GM13976 (cell line): Measurements from ENCODE around the gene ACACB.

ENCODE experiments used
- DNase-seq: peaks from one replicate; pipeline ENCODE4 v3.0.0; 2012; ENCODE audit warnings: low spot score
- in situ Hi-C: fragments of 300-500 bp; cut with MboI; formaldehyde crosslinking; loops from one replicate; pipeline ENCODE4 v1.12.0; 2022; ENCODE audit warnings: low sequenced_read_pairs, mixed read lengths, inconsistent platforms; ENCODE audit not compliant: unreplicated experiment
- TF ChIP-seq, protein P1 (sequence below): IDR thresholded peaks from 2 replicates; pipeline ENCODE4 v1.5.1; 2012; ENCODE audit warnings: borderline replicate concordance, mild to moderate bottlenecking; ENCODE audit not compliant: insufficient read depth; ENCODE audit errors: extremely low read depth, missing control alignments, control extremely low read depth

Gene ACACB

DNA sequence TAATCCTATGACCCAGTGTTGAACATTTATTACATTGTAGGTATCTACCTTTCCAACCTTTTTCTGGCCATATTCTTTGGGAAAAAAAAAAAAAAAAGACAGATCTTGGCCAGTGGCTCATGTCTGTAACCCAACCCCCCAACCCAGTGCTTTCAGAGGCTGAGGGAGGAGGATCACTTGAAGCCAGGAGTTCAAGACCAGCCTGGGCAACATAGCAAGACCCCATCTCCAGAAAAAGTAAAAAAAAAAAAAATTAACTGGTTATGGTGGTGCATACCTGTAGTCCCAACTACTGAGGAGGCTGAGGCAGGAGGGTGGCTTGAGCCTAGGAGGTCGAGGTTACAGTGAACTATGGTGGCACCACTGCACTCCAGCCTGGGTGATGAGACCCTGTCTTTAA is 58.1 kb downstream of the ACACB start:
- TF ChIP-seq, protein P1, sequence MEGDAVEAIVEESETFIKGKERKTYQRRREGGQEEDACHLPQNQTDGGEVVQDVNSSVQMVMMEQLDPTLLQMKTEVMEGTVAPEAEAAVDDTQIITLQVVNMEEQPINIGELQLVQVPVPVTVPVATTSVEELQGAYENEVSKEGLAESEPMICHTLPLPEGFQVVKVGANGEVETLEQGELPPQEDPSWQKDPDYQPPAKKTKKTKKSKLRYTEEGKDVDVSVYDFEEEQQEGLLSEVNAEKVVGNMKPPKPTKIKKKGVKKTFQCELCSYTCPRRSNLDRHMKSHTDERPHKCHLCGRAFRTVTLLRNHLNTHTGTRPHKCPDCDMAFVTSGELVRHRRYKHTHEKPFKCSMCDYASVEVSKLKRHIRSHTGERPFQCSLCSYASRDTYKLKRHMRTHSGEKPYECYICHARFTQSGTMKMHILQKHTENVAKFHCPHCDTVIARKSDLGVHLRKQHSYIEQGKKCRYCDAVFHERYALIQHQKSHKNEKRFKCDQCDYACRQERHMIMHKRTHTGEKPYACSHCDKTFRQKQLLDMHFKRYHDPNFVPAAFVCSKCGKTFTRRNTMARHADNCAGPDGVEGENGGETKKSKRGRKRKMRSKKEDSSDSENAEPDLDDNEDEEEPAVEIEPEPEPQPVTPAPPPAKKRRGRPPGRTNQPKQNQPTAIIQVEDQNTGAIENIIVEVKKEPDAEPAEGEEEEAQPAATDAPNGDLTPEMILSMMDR, result no peak
- in situ Hi-C loops, result no loop called here
- DNase-seq, result no peak

DNA sequence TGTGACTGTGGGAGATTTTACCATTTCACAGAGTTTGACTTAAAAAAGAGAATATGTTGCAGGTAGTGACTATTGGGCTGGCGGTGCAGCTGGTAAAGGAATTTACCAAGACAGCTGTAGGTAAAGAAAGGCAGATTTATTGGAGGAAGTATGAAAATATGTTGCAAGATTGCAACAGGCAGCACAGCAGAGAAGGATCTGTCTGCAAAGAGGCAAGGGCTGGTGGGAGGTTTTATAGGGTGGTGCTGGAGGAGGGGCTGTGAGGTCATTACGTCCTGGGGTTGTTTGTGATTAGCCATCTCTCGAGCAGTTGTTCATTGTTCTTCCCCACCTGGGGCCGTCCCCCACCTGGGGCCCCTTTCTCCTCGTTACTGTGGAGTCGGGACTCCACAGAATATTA is 62.1 kb downstream of the ACACB start:
- TF ChIP-seq, protein P1, result no peak
- in situ Hi-C loops, result no loop called here
- DNase-seq, result no peak

DNA sequence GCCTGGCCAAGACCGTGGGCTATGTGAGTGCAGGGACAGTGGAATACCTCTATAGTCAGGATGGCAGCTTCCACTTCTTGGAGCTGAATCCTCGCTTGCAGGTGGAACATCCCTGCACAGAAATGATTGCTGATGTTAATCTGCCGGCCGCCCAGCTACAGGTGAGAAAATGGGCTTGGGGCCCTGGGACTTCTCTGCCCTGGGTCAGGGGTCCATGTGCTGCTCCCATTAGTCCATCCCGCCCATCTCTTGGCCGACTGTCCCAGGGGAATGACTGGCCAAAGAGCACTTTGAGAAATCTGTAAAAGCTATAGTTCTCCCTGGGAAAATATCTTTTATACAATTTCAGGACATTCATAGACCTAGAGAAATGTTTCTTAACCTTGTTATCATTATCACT is 63.5 kb downstream of the ACACB start:
- DNase-seq, result no peak
- in situ Hi-C loops, result no loop called here
- TF ChIP-seq, protein P1, result no peak

DNA sequence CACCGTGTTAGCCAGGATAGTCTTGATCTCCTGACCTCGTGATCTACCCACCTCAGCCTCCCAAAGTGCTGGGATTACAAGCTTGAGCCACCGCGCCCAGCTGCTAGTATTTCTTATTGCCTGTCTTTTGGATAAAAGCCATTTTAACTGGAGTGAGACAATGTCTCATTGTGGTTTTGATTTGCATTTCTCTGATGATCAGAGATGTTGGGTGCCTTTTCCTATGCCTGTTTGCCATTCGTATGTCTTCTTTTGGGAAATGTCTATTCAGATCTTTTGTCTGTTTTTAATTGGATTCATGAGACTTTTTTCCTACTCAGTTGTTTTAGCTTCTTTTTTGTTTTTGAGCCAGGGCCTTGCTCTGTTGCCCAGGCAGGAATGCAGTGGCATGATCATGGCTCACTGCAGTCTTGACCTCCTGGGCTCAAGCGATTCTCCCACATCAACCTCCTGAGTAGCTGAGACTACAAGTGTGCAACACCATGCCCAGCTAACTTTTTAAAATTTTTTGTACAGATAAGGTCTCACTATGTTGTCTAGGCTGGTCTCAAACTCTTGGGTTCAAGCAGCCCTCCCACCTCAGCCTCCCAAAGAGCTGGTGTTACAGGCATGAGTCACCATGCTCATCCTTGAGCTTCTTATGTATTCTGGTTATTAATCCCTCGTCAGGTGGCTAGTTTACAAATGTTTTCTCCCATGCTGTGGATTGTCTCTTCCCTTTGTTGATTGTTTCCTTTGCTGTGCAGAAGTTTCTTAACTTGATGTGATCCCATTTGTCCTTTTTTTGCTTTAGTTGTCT is 65.9 kb downstream of the ACACB start:
- TF ChIP-seq, protein P1, result no peak
- no peak for DNase-seq
- in situ Hi-C loops, result no loop called here

DNA sequence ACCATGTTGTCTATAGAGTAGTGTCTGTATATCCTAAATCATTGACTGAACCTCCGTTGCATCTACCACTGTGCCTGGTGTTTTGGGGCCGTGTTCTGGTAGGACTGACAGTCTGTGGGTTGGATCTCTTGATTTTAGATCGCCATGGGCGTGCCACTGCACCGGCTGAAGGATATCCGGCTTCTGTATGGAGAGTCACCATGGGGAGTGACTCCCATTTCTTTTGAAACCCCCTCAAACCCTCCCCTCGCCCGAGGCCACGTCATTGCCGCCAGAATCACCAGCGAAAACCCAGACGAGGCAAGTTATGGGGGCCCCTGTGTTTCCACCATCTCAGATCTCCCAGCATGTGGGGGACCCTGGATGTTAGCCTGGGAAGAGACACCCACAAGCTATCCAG is 69.1 kb downstream of the ACACB start:
- TF ChIP-seq, protein P1, result no peak
- no peak for DNase-seq
- in situ Hi-C loops, result no loop called here

DNA sequence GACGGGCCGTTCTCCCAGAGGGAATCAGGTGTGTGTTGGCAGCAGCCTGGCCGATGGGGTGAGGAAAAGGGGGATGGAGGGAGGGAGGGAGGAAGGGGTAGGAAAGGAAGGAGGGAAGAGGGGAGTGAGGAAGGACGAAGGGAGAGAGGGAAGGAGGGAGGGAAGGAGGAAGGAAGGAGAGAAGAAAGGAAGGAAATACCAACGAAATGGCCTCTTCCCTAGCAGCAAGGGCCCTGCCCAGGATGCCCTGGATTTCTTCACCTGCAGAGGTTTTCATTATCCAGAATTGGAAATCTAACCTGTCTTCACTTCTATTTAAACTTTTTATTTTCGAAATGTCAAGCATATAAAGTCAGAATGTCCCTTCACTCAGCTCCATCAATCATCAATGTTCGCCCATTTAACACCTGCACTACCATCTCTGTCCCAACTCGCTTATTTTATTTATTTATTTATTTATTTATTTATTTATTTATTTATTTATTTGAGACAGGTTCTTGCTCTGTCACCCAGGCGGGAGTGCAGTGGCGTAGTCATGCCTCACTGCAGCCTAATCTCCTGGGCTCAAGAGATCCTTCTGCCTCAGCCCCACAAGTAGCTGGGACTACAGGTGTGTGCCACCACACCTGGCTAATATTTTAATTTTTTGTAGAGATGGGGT is 70.7 kb downstream of the ACACB start:
- DNase-seq, result no peak
- in situ Hi-C loops, result no loop called here
- TF ChIP-seq, protein P1, result no peak
